IMR-90 (cell line): Measurements from ENCODE around the gene LCAT. TPM values are rescaled to one million over a fixed set of nuclear protein-coding genes. Genes with fewer than 3 reads are reported as not detected.

Experiments used
- ATAC-seq: fragments of 200-7000 bp; cut with Tn5 transposase; 2 replicates; pipeline ENCODE4 v1.9.1; 2020; ENCODE audit warnings: low read depth, mild to moderate bottlenecking, moderate library complexity
- BruUV-seq: library from RNA; stranded (reverse); fragments of 400-500 nt; replicated peaks from 2 replicates; lab custom pipeline; 2021; lab: Mats Ljungman, UMichigan
- CTCF ChIA-PET: fragments of 300-600 bp; formaldehyde crosslinking; extraction: SDS; loops from one replicate; lab custom pipeline; 2021; ENCODE audit warnings: antibody characterized with exemption; lab: Yijun Ruan, JAX
- POLR2A ChIA-PET: fragments of 300-600 bp; sonication (Branson Sonifier 250); formaldehyde crosslinking; loops from one replicate; lab custom pipeline; 2022; ENCODE audit warnings: antibody characterized with exemption; ENCODE audit not compliant: unreplicated experiment; lab: Charles Lee
- DNase-seq: peaks from one replicate; pipeline ENCODE4 v3.0.0; 2013
- H2AFZ ChIP-seq: replicated peaks from 2 replicates; pipeline ENCODE3; 2013; ENCODE audit warnings: low read length, mild to moderate bottlenecking; ENCODE audit not compliant: poor library complexity
- H2AK5ac ChIP-seq: 2 replicates; pipeline ENCODE4 v1.6.1; 2013; ENCODE audit warnings: low read depth, low read length, inconsistent platforms
- H2AK9ac ChIP-seq: replicated peaks from 2 replicates; pipeline ENCODE3; 2013; ENCODE audit warnings: mild to moderate bottlenecking, low read depth, low read length, moderate library complexity; ENCODE audit not compliant: poor library complexity
- H2BK120ac ChIP-seq: 2 replicates; pipeline ENCODE4 v1.6.1; 2013; ENCODE audit warnings: low read depth, low read length, inconsistent platforms
- H2BK15ac ChIP-seq: 3 replicates; pipeline ENCODE4 v1.6.1; 2013; ENCODE audit warnings: low read depth, low read length, inconsistent platforms
- H2BK20ac ChIP-seq: 2 replicates; pipeline ENCODE4 v1.6.1; 2013; ENCODE audit warnings: low read depth, mild to moderate bottlenecking, inconsistent platforms, low read length, moderate library complexity
- H2BK5ac ChIP-seq: 2 replicates; pipeline ENCODE4 v1.6.1; 2013; ENCODE audit warnings: mild to moderate bottlenecking, low read depth, low read length, inconsistent platforms; ENCODE audit not compliant: poor library complexity, severe bottlenecking
- H3K14ac ChIP-seq: replicated peaks from 2 replicates; pipeline ENCODE4 v1.6.1; 2013; ENCODE audit warnings: low read depth, low read length, inconsistent platforms
- H3K18ac ChIP-seq: 2 replicates; pipeline ENCODE4 v1.6.1; 2013; ENCODE audit warnings: low read depth, low read length, control low read depth
- H3K23ac ChIP-seq: 2 replicates; pipeline ENCODE4 v1.6.1; 2013; ENCODE audit warnings: low read depth, low read length, inconsistent platforms
- H3K27ac ChIP-seq: 2 replicates; pipeline ENCODE4 v1.5.1; 2013; ENCODE audit warnings: mild to moderate bottlenecking, control low read depth, low read length; ENCODE audit not compliant: insufficient read depth
- H3K27me3 ChIP-seq: 2 replicates; pipeline ENCODE4 v1.6.1; 2013; ENCODE audit warnings: low read length; ENCODE audit not compliant: control insufficient read depth, insufficient read depth
- H3K36me3 ChIP-seq: 2 replicates; pipeline ENCODE4 v1.6.1; 2013; ENCODE audit warnings: low read length, mixed read lengths; ENCODE audit not compliant: control insufficient read depth, insufficient read depth
- H3K4ac ChIP-seq: 2 replicates; pipeline ENCODE4 v1.6.1; 2013; ENCODE audit warnings: low read depth, low read length, inconsistent platforms
- H3K4me1 ChIP-seq: 2 replicates; pipeline ENCODE4 v1.6.1; 2013; ENCODE audit warnings: low read length, mixed read lengths; ENCODE audit not compliant: control insufficient read depth, insufficient read depth
- H3K4me2 ChIP-seq: 2 replicates; pipeline ENCODE4 v1.6.1; 2013; ENCODE audit warnings: low read depth, mild to moderate bottlenecking, control low read depth, low read length, moderate library complexity
- H3K4me3 ChIP-seq: 2 replicates; pipeline ENCODE4 v1.5.1; 2013; ENCODE audit warnings: low read depth, mild to moderate bottlenecking, control low read depth, low read length, moderate library complexity; ENCODE audit not compliant: insufficient read depth
- H3K56ac ChIP-seq: 2 replicates; pipeline ENCODE4 v1.6.1; 2013; ENCODE audit warnings: low read length, inconsistent platforms; ENCODE audit not compliant: insufficient read depth; ENCODE audit errors: extremely low read depth
- H3K79me1 ChIP-seq, 2 experiments: 2 replicates each; pipeline ENCODE4 v1.6.1; 2013; ENCODE audit warnings: low read length in 2 of 2, inconsistent platforms in 1 of 2, low read depth in 1 of 2
- H3K9ac ChIP-seq: 2 replicates; pipeline ENCODE4 v1.6.1; 2013; ENCODE audit warnings: low read depth, low read length, control low read depth
- H3K9me1 ChIP-seq: 2 replicates; pipeline ENCODE4 v1.6.1; 2013; ENCODE audit warnings: low read length, inconsistent platforms; ENCODE audit not compliant: insufficient read depth
- H3K9me3 ChIP-seq: 2 replicates; pipeline ENCODE4 v1.6.1; 2013; ENCODE audit warnings: low read length; ENCODE audit not compliant: control insufficient read depth, insufficient read depth
- H4K20me1 ChIP-seq: 2 replicates; pipeline ENCODE4 v1.6.1; 2013; ENCODE audit warnings: low read length, inconsistent platforms; ENCODE audit not compliant: insufficient read depth
- H4K5ac ChIP-seq: 2 replicates; pipeline ENCODE4 v1.6.1; 2013; ENCODE audit warnings: mild to moderate bottlenecking, low read depth, low read length, control low read depth
- H4K8ac ChIP-seq, 2 experiments: 2 replicates each; pipeline ENCODE4 v1.6.1; 2013; ENCODE audit warnings: low read depth in 2 of 2, low read length in 2 of 2, control low read depth in 1 of 2, inconsistent platforms in 1 of 2
- H4K91ac ChIP-seq: 2 replicates; pipeline ENCODE4 v1.6.1; 2013; ENCODE audit warnings: low read depth, low read length, inconsistent platforms; ENCODE audit not compliant: insufficient read depth
- BHLHE40 ChIP-seq: fragments of 150-350 bp; IDR thresholded peaks from 2 replicates; pipeline ENCODE4 v1.6.1; 2016; ENCODE audit warnings: mild to moderate bottlenecking, low read depth, low read length
- CEBPB ChIP-seq: IDR thresholded peaks from 2 replicates; pipeline ENCODE4 v1.6.1; 2012; ENCODE audit warnings: low read depth, low read length, improper control_type of control experiment
- CHD1 ChIP-seq: IDR thresholded peaks from 2 replicates; pipeline ENCODE4 v1.6.1; 2012; ENCODE audit warnings: low read depth, low read length, improper control_type of control experiment
- ELK1 ChIP-seq: fragments of 150-350 bp; IDR thresholded peaks from 2 replicates; pipeline ENCODE4 v1.6.1; 2016; ENCODE audit warnings: low read depth, mild to moderate bottlenecking, low read length, moderate library complexity, borderline replicate concordance
- FOS ChIP-seq: fragments of 150-350 bp; IDR thresholded peaks from 2 replicates; pipeline ENCODE4 v1.6.1; 2016; ENCODE audit warnings: low read depth, low read length
- MAFK ChIP-seq: IDR thresholded peaks from 2 replicates; pipeline ENCODE4 v1.6.1; 2012; ENCODE audit warnings: low read depth, low read length, improper control_type of control experiment
- MAZ ChIP-seq: IDR thresholded peaks from 2 replicates; pipeline ENCODE4 v1.6.1; 2012; ENCODE audit warnings: low read depth, mild to moderate bottlenecking, low read length, improper control_type of control experiment, moderate library complexity, borderline replicate concordance
- NFE2L2 ChIP-seq: fragments of 150-350 bp; IDR thresholded peaks from 2 replicates; pipeline ENCODE4 v1.6.1; 2016; ENCODE audit warnings: low read depth, mild to moderate bottlenecking, low read length
- POLR2A ChIP-seq: IDR thresholded peaks from 2 replicates; pipeline ENCODE4 v1.6.1; 2012; ENCODE audit warnings: mild to moderate bottlenecking, low read depth, low read length
- RCOR1 ChIP-seq: IDR thresholded peaks from 2 replicates; pipeline ENCODE4 v1.6.1; 2012; ENCODE audit warnings: mild to moderate bottlenecking, low read length, improper control_type of control experiment; ENCODE audit not compliant: insufficient replicate concordance
- RFX5 ChIP-seq: IDR thresholded peaks from 2 replicates; pipeline ENCODE4 v1.8.0; 2012; ENCODE audit warnings: low read depth, mild to moderate bottlenecking, low read length, moderate library complexity
- WGBS, 2 experiments: methylation state at CpG; one replicate each; pipeline versions ENCODE4 v1.1.5 to v1.1.7; 2013; ENCODE audit warnings: missing lambda C conversion rate in 2 of 2; ENCODE audit not compliant: insufficient read length in 1 of 2; ENCODE audit errors: extremely low coverage in 2 of 2; 5-methylcytosine and 5-hydroxymethylcytosine counted together
- dilution Hi-C: fragments of 300-500 bp; cut with HindIII; formaldehyde crosslinking; loops from one replicate; pipeline ENCODE4 v1.14.3; 2018; ENCODE audit warnings: low sequenced_read_pairs; ENCODE audit not compliant: unreplicated experiment
- in situ Hi-C: fragments of 300-500 bp; cut with MboI; formaldehyde crosslinking; loops from 3 replicates; pipeline ENCODE4 v1.14.3; 2019; ENCODE audit warnings: low sequenced_read_pairs, inconsistent platforms, mixed read lengths
- intact Hi-C: fragments of 100-400 bp; cut with micrococcal nuclease; formaldehyde crosslinking; loops from 2 replicates; pipeline ENCODE4 v1.10.0; 2022
- polyA plus RNA-seq, 3 experiments: library from polyadenylated mRNA; depleted of rRNA; stranded (reverse); fragments of >200 nt; gene quantifications; 2 replicates each; pipeline ENCODE4 v1.2.3, GENCODE V29; 2012; ENCODE audit warnings: low replicate concordance in 1 of 3
- total RNA-seq: library from RNA; depleted of rRNA; stranded (reverse); fragments of >200 nt; gene quantifications from 2 replicates; pipeline ENCODE4 v1.2.3, GENCODE V29; 2012
- TF ChIP-seq, protein P1 (sequence below): fragments of 150-350 bp; IDR thresholded peaks from 2 replicates; pipeline ENCODE4 v1.6.1; 2017; ENCODE audit warnings: mild to moderate bottlenecking, antibody characterized with exemption, low read length, low read depth
- TF ChIP-seq, protein P2 (sequence below): conservative IDR thresholded peaks from 2 replicates; pipeline ENCODE4 v1.5.1; 2012; ENCODE audit warnings: mild to moderate bottlenecking, low read depth, low read length, improper control_type of control experiment

The LCAT gene
- total and polyA plus RNA-seq, 2 of the 4 experiments (the other 2 are of a cell fraction): 1.4 to 18.8 TPM

DNA sequence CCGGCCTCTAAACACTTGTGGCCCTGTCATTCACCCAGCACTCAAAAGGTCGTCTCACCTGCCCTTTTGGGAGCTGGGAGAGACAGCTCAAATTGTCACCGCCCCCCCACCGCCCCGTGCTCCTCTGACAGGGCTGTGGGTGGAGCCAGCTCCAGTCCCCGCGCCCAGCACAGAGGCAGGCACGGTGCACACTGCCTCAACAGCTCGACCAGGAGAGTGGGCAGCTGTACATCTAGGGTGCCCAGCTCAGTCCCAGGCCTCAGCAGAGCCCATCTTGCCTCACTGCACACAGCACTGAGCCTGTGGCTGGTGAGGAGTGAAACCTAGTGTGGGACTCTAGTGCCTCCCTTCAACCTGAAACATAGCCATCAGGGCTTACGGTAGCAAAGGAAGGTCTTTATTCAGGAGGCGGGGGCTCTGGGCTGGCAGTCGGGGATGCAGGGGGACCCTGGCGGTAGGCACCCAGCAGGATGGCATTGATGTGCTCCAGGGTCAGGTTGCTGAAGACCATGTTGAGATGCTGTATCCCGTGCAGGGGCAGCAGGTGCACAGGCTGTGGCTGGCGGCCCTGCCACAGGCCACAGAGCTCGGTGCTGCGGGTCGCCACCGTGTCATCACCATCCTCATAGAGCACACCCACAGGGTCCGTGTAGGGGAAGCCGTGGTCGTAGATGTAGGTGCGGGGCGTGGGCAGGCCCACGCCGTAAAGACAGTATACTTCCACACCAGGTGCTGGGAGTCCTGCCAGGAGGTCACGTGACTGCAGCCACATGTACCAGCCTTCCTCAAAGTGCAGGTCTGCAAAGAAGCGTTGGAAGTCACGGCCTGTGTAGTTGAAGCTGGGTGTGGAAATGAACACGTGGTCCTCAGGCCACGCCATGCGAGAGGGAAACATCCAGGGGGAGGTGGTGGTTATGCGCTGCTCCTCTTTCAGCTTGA, 4.1 kb downstream of the LCAT start:
- Histone ChIP-seq H2BK120ac (no peak overlapping the region), H2BK20ac (no peak overlapping the region), H4K91ac (no peak overlapping the region), H3K23ac (no peak overlapping the region), H3K9ac (no peak overlapping the region), H3K4me1 (peaks cover 11% of the 10 kb centered on the region), H2AK5ac (0 out of 2 replicates have a peak overlapping the region, but pooled peaks have one; percentile 3), H3K18ac (no peak overlapping the region), H3K14ac (no peak overlapping the region), H3K9me1 (peaks cover 12% of the 10 kb centered on the region), H4K8ac (0 out of 4 replicates have a peak overlapping the region, but pooled peaks of 1 of the 2 experiments have one; percentile 12), H3K9me3 (no peaks in the 10 kb centered on the region), H3K4me2 (no peak overlapping the region), H3K36me3 (peaks cover 50% of the 10 kb centered on the region), H2BK15ac (no peak overlapping the region), H3K4me3 (no peak overlapping the region), H3K56ac (no peak overlapping the region), H3K4ac (no peak overlapping the region), H4K5ac (no peak overlapping the region), H3K27ac (no peak overlapping the region), H3K27me3 (no peaks in the 10 kb centered on the region), H4K20me1 (peaks cover 47% of the 10 kb centered on the region), H2AFZ (no peak overlapping the region), H2AK9ac (peak overlapping the region; percentile 65), H3K79me1 (peaks cover 14 to 76% of the 10 kb centered on the region in 2 experiments; a peak in 3 of 4 replicates), H2BK5ac (no peak overlapping the region)
- WGBS, 2 experiments: 98% methylated on average over 9 of the region's 33 CpGs; no CpG with 5 or more reads in 1 of the 2 experiments
- intact Hi-C loops: loop anchor here (5.0 kb wide), 1 partner anchor 377 kb away; the partner anchor contains the start of gene CTCF
- TF ChIP-seq CHD1 (no peak), FOS (no peak), ELK1 (no peak), RFX5 (no peak), NFE2L2 (no peak), BHLHE40 (no peak), POLR2A (no peak), CEBPB (no peak), MAZ (no peak), RCOR1 (no peak), MAFK (no peak)
- TF ChIP-seq, protein P1, sequence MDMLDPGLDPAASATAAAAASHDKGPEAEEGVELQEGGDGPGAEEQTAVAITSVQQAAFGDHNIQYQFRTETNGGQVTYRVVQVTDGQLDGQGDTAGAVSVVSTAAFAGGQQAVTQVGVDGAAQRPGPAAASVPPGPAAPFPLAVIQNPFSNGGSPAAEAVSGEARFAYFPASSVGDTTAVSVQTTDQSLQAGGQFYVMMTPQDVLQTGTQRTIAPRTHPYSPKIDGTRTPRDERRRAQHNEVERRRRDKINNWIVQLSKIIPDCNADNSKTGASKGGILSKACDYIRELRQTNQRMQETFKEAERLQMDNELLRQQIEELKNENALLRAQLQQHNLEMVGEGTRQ: no peak
- TF ChIP-seq, protein P2, sequence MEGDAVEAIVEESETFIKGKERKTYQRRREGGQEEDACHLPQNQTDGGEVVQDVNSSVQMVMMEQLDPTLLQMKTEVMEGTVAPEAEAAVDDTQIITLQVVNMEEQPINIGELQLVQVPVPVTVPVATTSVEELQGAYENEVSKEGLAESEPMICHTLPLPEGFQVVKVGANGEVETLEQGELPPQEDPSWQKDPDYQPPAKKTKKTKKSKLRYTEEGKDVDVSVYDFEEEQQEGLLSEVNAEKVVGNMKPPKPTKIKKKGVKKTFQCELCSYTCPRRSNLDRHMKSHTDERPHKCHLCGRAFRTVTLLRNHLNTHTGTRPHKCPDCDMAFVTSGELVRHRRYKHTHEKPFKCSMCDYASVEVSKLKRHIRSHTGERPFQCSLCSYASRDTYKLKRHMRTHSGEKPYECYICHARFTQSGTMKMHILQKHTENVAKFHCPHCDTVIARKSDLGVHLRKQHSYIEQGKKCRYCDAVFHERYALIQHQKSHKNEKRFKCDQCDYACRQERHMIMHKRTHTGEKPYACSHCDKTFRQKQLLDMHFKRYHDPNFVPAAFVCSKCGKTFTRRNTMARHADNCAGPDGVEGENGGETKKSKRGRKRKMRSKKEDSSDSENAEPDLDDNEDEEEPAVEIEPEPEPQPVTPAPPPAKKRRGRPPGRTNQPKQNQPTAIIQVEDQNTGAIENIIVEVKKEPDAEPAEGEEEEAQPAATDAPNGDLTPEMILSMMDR: no peak
- POLR2A ChIA-PET: no interaction called here
- in situ Hi-C loops: loop anchor here (25.0 kb wide), 1 partner anchor 402 kb away; the partner anchor contains the start of gene RIPOR1
- no peak for ATAC-seq
- DNase-seq: no peak
- dilution Hi-C loops: no loop called here
- no TSS peak for BruUV-seq
- CTCF ChIA-PET: no interaction called here
